GM04503 (cell line): ENCODE results near the gene CDK14.
"Not testable (repeated sequence)": the region's sequence is repeated elsewhere in the genome, so short reads cannot be mapped to it uniquely, and the experiment has no call there.

Experiments used
- DNase-seq: peaks from one replicate; pipeline ENCODE4 v3.0.0-alpha.2; 2012; ENCODE audit warnings: low read depth

Gene CDK14

DNA sequence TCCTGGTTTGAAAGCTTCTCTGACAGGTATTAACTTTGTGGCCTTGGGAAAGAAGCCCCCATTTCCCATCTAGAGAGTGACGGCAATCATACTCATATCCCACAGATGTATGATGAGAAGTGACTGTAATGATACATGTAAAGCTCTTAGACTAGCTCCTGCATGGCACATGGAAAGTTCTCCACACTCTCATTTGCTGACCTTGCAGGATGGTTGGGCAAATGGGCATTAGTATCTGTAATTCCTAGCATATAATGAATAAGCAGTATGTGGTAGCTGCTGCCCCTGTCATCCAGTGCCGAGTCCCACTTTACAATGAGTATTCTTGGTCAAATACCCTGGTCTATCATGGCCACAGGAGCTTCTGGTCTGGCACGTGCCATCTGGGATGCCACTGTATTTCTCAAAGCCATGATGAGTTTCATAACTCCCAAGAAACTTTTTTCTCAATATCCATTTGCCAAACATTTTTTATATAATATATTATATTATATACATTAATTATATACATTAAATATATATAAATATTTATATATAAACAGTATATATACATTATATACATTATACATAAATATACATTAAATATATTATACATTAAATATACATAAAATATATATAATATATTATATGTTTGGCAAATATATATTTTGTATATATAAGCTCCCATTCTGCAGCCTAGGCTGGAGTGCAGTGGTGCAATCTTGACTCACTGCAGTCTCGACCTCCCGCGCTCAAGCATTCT lies 561.6 kb downstream of the CDK14 start:
- no peak for DNase-seq

DNA sequence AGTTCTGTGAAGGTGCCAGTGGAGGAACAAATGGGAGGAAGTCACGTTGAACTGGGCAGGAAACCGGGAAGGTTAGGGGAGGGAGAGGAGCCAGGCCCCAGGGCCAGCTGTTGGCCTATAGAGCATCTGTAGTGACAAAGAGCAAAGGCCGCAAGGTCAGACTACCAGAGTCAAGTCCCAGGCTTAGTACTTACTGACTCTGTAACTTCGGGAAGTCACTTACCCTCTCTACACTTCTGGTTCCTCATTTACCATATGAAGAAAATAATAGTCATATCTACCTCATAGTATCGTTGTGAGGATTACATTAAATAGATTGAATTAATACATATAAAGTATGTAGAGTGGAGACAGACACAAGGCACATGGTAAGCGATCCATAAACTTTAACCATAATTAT lies 566.3 kb downstream of the CDK14 start:
- DNase-seq = no peak

DNA sequence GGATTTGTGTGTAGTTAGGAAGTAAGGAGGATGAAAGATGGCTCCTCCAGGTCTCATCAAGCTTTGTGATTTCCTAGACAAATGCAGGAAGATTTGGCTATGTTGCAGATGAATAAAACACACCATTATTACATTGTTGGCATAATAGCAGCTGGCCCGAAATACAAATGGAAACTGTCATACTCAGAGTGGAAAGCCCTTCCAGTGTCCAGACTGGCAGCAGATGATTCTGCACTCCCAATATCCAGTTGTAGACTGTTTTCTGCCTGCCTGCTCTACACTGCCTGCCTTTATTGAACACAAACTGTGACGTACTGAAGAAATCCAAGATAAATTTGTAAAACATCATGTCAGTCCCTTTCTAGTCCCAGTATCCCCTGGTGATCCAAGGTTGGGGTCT lies 568.4 kb downstream of the CDK14 start:
- no peak for DNase-seq

DNA sequence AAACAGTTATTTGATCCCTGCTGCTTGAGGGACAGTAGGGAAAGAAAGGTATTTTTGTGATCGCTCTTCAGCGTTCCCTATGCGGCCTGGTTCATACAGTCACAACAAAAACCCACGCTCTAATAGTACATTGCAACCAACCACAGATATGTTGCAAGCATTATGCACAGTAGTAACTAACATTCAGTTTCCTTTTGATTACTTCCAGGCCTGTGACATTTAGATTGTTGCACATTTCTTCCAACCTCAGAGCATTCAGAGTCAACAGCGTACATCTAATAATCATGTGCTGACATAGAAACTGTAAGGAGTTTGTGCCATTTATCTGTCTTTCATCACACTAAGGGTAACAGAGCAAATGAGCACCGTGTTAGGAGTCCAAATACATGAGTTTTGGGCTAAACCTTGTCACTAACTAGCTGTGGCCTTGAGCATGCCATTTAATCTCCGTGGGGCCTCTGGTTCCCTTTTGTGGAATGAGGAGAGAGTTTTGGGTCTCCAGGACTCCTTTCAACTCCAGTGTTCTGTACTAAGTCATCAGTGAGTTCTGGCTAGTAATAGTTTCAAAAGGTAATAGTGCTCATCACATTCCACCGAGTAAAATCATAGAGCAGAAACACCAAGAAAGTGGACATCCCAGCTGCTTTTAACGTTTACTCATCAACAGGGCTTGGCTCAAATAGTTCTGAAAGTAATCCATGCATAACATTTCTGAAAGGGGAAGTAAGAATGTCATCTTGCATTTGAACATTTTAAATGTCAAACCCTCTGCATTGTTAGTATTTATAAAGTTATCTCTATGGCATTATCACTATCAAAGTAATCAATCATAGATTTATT lies 569.1 kb downstream of the CDK14 start:
- DNase-seq = peak; percentile 77

DNA sequence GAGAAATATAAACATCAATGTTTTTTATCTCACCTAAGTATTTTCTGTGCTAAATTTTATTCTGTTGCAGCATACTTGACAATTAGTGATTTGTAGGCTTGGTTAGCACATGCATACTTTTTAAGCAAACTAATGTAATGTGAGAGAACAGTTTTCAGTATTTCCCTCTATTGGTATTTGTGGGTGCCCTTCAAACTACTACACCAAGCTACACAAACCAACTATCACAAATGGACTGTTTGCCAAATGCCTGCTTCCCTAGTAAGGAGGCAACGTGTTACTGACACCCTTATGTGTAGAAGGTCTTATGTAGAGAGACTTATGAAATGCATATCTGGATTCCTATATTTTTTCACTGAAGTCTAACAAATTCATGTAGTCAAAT lies 569.7 kb downstream of the CDK14 start:
- DNase-seq = peak; percentile 17

DNA sequence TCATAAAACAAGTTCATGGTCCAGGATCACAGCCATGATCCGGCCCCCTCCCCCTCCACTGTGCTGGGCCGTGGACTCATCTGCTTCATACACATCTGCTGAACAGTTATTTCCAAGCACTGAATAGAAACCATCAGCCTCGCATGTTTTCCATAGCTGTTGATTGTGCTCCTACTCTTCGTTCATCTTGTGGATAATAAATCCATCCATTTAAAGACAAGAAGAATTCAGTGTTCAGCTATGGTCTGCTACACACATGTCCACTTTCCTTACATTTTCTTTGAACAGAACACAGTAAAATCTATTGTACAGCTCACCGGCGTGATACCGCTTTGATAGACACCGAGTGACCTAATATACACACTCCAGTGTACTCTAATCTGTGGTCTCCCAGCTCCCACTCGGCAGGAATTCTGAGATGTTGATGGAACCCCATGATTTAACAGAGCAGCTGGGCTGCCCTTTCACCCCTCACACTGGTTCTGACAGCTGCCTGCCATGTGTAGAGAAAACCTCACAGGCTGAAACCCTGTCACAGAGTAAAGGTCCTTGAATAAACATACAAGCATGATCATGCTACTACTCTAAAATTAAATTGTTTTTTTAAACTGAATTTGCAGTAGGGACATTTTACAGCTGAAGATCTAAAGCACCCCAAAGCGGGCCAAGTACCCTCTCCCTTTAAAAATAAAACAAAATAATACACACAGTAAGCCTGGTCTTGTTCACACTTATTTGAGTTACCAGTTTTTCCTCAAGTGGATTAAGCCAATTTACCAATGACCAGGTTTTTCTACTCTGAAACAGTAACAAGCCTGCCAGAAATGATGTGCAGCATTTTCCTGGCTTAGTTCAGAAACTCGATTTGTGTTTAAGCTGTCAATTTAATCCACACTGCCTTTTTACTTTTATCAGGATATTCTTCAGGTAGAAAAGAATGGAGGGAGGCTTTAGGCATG lies 573.0 kb downstream of the CDK14 start:
- no peak for DNase-seq

DNA sequence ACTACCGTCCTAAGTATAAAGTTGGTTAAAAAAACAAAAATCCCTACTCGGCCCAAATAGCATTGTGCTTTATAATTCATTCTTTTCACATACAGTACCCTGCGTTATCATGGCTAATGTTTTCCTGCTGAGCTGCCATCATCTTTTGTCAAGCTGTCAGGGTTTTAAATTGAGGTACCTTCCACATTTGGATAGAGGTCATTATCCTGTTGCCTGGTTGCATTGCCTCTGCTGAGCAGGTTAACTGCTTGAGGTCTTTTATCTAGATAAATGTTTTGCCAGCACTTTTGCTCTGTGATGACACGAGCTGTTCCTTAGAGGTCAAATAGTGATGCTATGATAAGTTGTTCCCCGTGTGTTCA lies 573.7 kb downstream of the CDK14 start:
- no peak for DNase-seq

DNA sequence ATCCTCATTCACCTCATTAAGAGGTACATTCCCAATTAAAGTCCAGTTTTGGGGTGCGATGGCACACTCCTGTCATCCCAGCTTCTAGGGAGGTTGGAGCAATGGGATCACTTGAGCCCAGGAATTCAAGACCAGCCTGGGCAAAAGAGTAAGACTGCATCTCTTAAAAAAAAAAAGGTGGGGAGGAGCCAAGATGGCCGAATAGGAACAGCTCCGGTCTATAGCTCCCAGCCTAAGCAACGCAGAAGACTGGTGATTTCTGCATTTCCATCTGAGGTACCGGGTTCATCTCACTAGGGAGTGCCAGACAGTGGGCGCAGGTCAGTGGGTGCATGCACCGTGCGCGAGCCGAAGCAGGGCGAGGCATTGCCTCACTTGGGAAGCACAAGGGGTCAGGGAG lies 577.1 kb downstream of the CDK14 start:
- not testable (repeated sequence) for DNase-seq

DNA sequence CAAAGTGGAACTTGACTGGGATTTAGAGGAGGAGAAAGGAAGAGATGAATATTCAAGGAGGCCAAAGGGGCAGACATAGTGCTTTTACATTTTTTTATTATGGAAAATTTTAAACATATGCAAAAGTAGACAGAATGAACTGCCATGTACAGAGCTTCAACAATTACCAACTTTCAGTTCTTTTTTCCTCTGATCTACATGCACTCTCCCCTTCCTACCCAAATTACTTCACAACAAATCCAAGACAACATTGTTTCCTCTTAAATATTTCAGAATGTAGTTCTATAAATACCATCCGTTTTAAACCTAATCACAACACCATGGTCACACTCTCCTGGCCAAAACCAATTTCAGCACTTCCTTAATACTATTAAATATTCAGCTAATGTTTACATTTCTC lies 584.6 kb downstream of the CDK14 start:
- no peak for DNase-seq

DNA sequence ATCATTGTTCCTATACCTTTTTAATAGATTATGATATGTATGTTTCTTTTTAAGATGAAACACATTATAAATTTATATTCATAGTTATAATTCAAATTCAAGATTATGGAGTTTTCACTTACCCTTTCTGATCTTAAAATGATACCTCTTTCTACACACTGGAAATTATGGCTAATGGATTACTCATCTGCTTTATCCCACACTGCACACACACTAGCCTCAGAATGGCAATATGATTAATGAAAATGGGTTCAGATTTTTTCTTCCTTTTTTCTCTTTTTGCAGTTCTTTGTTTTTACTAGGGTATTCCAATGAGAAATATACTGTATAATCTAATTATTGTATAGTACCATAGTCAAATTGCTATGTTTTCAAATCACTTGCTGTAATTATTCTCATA lies 585.8 kb downstream of the CDK14 start:
- no peak for DNase-seq

DNA sequence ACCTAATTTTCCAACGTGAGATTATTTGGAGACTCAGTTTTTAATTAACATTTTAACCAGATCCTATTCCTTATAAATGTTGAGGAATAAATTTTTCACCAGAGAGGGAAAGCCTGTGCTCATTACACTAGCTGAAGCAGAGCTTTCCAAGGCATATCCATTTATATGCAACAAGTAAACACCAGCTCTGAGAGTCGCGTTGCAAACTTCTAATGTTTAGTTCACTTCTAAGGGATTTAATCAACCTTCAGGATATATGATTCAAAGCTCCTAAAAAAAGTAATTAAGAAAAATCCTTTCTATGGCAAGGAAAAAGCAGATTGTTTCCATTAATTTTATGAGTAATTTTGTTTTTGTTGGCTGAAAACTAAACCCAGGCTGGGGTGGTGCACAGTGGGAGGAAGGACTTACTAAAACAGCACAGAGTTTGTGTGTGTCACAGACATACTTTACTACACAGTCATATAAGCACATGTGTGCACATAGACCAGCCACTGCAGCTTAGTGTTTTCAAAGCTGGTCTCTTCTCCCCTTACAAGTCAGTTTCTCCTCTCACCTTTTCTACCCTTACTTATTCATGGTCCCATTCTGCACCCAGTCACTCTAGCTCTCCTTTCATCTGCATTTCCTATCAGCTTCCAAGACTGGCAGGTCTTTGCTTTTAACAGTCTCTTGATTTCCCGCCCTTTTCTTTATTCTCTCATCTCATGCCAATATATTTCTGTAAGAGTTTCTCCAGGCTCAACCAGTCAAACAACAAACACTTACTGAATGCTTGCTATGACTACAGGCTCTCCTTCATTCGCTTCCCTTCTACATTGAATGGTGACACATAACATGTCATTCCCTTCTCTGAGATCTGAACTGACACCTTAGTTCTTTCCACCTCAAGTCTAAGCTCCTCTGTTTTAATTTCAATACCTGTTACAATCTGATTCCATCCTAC lies 587.0 kb downstream of the CDK14 start:
- peak; percentile 69 for DNase-seq

DNA sequence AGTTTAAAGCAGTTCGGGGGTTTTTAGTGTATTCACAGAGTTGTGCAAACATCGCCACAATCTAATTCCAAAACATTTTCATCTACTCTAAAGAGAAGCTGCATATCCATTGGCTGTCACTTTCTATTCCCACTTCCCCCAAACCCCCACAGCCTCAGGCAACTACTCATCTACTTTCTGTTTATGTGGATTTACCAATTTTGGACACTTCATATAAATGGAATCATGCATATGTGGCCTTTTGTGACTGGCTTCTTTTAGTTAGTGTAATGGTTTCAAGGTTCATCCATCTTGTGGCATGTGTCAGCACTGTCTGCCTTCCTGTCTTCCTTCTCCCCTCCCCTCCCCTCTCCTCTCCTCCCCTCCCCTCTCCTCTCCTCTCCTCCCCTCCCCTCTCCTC lies 589.6 kb downstream of the CDK14 start:
- no peak for DNase-seq

DNA sequence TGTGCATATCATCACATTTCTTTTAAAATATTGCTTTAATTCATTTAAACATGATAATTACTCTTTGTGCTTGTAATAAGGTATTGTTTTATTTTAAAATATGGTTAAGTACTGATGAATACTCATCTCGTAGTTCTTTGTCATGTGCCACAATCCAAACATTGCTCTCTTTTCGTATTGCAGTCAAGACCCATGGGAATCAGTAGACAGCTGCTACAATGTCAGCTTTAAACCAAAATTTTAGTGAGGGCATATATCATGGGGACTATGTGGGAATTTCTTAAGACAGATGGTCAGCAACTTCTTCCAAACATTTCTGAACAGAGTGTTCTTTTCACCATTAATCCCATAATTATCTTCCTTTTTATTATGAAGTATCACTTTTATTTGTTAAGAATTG lies 590.9 kb downstream of the CDK14 start:
- DNase-seq = no peak

DNA sequence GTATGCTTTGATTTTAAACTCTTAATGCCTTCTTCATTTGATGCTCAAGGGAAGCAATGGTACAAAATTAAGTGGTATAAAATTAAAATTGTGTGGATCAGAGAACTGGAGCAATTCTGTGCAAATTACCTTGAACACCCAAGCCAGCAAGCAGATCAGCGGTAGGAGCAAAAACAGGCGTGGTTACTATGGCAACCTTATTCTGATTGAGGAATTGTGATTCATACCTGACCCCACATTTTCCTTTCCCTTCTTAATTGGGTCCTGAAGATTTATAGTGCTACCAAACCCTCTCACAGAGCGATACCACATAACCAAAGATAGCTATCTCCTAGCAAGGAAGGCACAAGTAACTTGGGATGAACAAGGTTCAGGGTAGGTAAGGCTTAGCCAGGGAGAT lies 595.6 kb downstream of the CDK14 start:
- no peak for DNase-seq

DNA sequence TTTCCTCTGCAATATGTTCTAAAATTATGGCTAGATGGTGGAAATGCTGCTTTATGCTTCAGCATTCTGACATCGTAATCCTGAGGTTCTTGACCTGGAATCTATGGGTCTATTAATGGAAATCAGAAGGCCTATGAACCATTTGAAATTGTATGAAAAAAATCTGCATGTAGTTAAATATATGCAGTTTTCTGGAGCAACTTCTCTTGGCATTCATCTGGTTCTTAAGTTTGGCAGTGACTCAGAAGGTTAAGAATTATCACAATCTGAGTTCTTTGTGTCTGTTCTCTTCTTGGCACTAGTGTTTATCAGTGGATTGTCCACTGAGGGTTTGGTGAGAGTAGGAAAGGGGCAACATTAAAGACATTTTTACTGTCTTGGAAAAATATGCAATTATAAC lies 597.0 kb downstream of the CDK14 start:
- DNase-seq = peak; percentile 22

DNA sequence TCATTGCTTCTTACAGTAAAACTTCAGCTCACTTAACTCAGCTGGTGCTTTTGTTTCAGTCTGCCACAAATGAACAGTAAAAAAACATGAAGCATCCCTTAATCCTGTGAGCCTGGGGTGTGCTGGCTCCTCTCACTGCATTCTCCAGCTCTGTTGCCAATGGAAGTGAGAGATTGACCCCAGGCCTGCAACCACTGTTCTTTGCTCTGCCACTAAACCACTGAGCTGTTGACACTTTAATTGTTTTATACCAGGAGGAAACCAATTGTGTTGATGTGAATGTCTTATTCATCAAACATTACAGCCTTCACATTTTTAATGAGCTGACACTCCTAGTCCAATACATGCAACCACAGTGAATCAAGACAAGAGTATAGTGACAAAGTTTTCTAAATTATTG lies 598.7 kb downstream of the CDK14 start:
- peak; percentile 65 for DNase-seq

DNA sequence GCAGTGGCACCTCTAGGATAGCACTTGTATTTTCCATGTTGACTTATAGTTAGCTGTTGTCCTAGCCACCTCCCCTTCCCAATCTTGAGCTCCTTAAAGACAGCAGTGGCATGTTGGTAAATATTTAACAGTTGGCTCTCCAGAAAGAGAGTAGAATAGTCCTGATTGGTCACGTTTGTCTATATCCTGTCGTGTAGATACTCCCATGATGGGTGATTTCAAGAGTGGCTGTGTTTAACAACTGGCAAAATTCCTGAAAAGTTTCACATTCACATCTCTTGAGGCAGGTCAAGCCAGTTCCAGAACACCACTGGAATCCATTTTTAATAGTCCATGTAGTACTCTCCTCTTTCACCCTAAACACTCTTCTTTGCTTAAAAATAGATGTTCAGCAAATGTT lies 599.9 kb downstream of the CDK14 start:
- no peak for DNase-seq

DNA sequence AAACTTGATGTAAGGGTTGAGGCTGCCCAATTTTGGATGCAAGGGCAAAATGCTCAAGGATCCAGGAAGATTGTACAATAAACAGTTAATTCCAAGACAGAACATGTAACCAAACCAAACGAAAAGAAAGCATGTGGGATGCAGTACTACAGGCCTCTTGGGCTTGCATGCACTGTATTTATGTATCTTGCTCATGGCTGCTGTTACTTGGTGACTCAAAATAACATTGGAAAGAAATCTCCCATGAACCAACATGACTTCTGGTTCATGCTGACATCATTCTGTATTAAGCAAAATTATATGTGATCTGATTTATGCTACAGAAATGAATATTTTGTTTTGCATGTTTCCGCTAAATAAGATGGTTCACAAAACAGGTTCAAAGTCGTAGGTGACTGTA lies 602.2 kb downstream of the CDK14 start:
- no peak for DNase-seq

DNA sequence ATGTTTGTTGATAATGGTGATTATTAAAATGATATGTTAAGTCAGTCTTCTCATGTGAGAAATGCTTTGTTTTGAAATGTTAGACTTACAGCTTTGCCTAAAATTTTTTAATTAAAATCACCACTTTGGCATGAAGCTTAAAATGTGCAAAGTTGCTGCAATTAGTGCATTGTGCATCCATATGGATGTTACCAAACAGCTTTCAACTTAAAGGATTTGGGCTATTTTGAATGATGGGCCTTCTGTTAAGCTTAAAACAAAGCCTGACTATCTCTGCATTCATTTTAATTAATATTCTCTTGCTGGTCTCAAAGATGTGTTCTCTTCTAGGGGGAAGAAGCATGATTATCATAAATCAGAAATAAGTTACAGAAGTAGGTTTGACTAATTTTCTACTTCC lies 603.5 kb downstream of the CDK14 start:
- no peak for DNase-seq

DNA sequence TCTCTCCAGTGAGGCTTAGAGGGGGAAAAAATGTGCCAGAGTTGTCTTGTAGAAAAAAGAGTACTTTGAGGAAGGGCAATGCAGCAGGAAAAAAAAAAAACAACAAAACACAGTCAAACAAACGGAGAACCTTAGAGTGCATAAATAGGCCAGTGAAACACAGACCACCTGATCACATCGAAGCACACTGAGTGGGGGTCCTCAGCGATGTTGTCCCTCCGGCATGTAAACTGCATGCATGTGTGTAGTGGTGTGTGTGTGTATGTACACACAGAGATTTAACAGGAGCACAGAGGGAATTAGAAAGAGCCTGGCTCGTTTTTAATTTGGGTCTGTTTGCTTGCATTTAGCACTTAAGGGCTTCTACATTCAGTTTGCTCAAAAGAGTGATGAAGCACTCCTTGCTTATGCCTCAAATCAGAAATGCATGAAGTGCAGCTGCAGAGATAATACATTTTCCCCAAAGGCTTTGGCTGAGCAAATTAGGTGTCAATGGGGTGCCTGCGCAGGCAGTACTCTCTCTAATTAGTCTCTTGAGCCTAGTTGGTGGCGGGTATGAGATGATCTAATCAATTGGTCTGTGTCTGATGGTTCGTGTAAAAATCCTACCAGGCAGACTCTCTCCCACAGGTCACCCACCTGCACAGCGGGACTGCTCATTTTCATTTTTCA lies 605.5 kb downstream of the CDK14 start:
- no peak for DNase-seq
